SK-N-MC (cell line): ENCODE data around the gene KANK3.
"Not testable (repeated sequence)": the region's sequence is repeated elsewhere in the genome, so short reads cannot be mapped to it uniquely, and the experiment has no call there.

Source experiments
- DNase-seq: peaks from one replicate; pipeline ENCODE4 v3.0.0-alpha.2; 2011; ENCODE audit warnings: low read depth, low spot score
- H3K27ac ChIP-seq: fragments of 200-600 bp; sonication (generic); 2 replicates; pipeline ENCODE4 v1.5.1; 2016; ENCODE audit warnings: mixed run types
- H3K36me3 ChIP-seq: fragments of 200-600 bp; sonication (generic); 2 replicates; pipeline ENCODE4 v1.6.1; 2017; ENCODE audit warnings: antibody characterized with exemption, low read length, mixed read lengths; ENCODE audit not compliant: insufficient read depth
- H3K4me3 ChIP-seq: fragments of 200-600 bp; sonication (generic); 2 replicates; pipeline ENCODE4 v1.5.1; 2016
- H3K9ac ChIP-seq: fragments of 200-600 bp; sonication (generic); 2 replicates; pipeline ENCODE4 v1.8.0; 2017; ENCODE audit warnings: mixed run types, mixed read lengths; ENCODE audit not compliant: insufficient read length
- H3K9me3 ChIP-seq: fragments of 200-600 bp; sonication (generic); 2 replicates; pipeline ENCODE4 v1.6.1; 2017; ENCODE audit warnings: low read depth, mild to moderate bottlenecking, antibody characterized with exemption, low read length, moderate library complexity, mixed read lengths
- EZH2 ChIP-seq: fragments of 200-600 bp; sonication (generic); IDR thresholded peaks from one replicate; pipeline ENCODE4 v1.6.1; 2017; ENCODE audit warnings: antibody characterized with exemption
- FOXP2 ChIP-seq: optimal IDR thresholded peaks from 2 replicates; pipeline ENCODE3; 2011; ENCODE audit warnings: mild to moderate bottlenecking, moderate library complexity; ENCODE audit not compliant: insufficient read depth; ENCODE audit errors: extremely low read length, control extremely low read depth
- POLR2AphosphoS5 ChIP-seq: IDR thresholded peaks from 2 replicates; pipeline ENCODE4 v1.6.1; 2012; ENCODE audit warnings: mild to moderate bottlenecking, low read depth, low read length, borderline replicate concordance

The KANK3 gene

GRCh38 chr19:8349629-8350372 lies 6.7 kb upstream of the KANK3 start:
- H3K4me3 ChIP-seq, H3K9ac ChIP-seq, H3K9me3 ChIP-seq, H3K36me3 ChIP-seq: not testable (repeated sequence)
- peak overlapping the region; percentile 96 for H3K27ac ChIP-seq
- TF ChIP-seq POLR2AphosphoS5: peak; percentile 57; the same call in 1 of the 2 replicates
- peak; percentile 86 for DNase-seq

- no peak for DNase-seq
- no peak overlapping the region for H3K27ac ChIP-seq
- H3K4me3 ChIP-seq: peak overlapping the region; percentile 85
- H3K9me3 ChIP-seq: no peaks in the 10 kb centered on the region
- H3K9ac ChIP-seq: no peak overlapping the region
- H3K36me3 ChIP-seq: no peaks in the 10 kb centered on the region
- TF ChIP-seq EZH2: no peak
- no peak for TF ChIP-seq FOXP2
- TF ChIP-seq POLR2AphosphoS5: no peak
Measured at GRCh38 chr19:8343483-8343844, 402 bp upstream of the KANK3 start.

GRCh38 chr19:8342316-8342683 lies 762 bp downstream of the KANK3 start:
- Histone ChIP-seq H3K9ac (peak overlapping the region; percentile 68), H3K4me3 (peak overlapping the region; percentile 85), H3K36me3 (no peaks in the 10 kb centered on the region), H3K9me3 (no peaks in the 10 kb centered on the region), H3K27ac (no peak overlapping the region)
- no peak for DNase-seq
- TF ChIP-seq EZH2 (no peak), POLR2AphosphoS5 (no peak), FOXP2 (no peak)

- not testable (repeated sequence) for H3K4me3 ChIP-seq, H3K36me3 ChIP-seq, H3K9ac ChIP-seq, DNase-seq, H3K9me3 ChIP-seq, H3K27ac ChIP-seq
Measured at GRCh38 chr19:8341504-8341903, 1.6 kb downstream of the KANK3 start.

GRCh38 chr19:8340341-8341096 lies 2.5 kb downstream of the KANK3 start:
- no peaks in the 10 kb centered on the region for H3K9me3 ChIP-seq
- DNase-seq: no peak
- H3K4me3 ChIP-seq: no peak overlapping the region
- no peaks in the 10 kb centered on the region for H3K36me3 ChIP-seq
- no peak overlapping the region for H3K27ac ChIP-seq
- H3K9ac ChIP-seq: no peak overlapping the region
- TF ChIP-seq POLR2AphosphoS5 (no peak), FOXP2 (no peak), EZH2 (no peak)

GRCh38 chr19:8338835-8339234 lies 4.2 kb downstream of the KANK3 start:
- no peak for DNase-seq
- no peak for TF ChIP-seq FOXP2
- no peak for TF ChIP-seq POLR2AphosphoS5
- no peak for TF ChIP-seq EZH2

GRCh38 chr19:8337728-8338127 lies 5.3 kb downstream of the KANK3 start:
- H3K9me3 ChIP-seq: no peaks in the 10 kb centered on the region
- no peak for TF ChIP-seq POLR2AphosphoS5
- TF ChIP-seq EZH2: no peak
- TF ChIP-seq FOXP2: no peak
- H3K9ac ChIP-seq: no peak overlapping the region

More at GRCh38 chr19:8338835-8339234, 4.2 kb downstream of the KANK3 start:
- H3K36me3 ChIP-seq: no peaks in the 10 kb centered on the region
- H3K9ac ChIP-seq: no peak overlapping the region
- H3K9me3 ChIP-seq: no peaks in the 10 kb centered on the region
- H3K4me3 ChIP-seq: no peak overlapping the region
- no peak overlapping the region for H3K27ac ChIP-seq

GRCh38 chr19:8336660-8337059 lies 6.4 kb downstream of the KANK3 start:
- TF ChIP-seq FOXP2: no peak
- no peak for TF ChIP-seq EZH2
- TF ChIP-seq POLR2AphosphoS5: no peak
- Histone ChIP-seq H3K36me3 (no peaks in the 10 kb centered on the region), H3K27ac (no peak overlapping the region), H3K4me3 (no peak overlapping the region), H3K9me3 (no peaks in the 10 kb centered on the region), H3K9ac (no peak overlapping the region)
- no peak for DNase-seq

More at GRCh38 chr19:8337728-8338127, 5.3 kb downstream of the KANK3 start:
- Histone ChIP-seq H3K27ac (no peak overlapping the region), H3K4me3 (no peak overlapping the region), H3K36me3 (no peaks in the 10 kb centered on the region)
- no peak for DNase-seq

- DNase-seq: no peak
- Histone ChIP-seq H3K27ac (no peak overlapping the region), H3K4me3 (no peak overlapping the region), H3K9me3 (no peaks in the 10 kb centered on the region), H3K9ac (no peak overlapping the region), H3K36me3 (no peaks in the 10 kb centered on the region)
- TF ChIP-seq EZH2 (no peak), POLR2AphosphoS5 (no peak), FOXP2 (no peak)
Measured at GRCh38 chr19:8336072-8336569, 6.9 kb downstream of the KANK3 start.
